IMR-90 (cell line): ENCODE data around the gene DCUN1D3. TPM values are rescaled to one million over a fixed set of nuclear protein-coding genes. Genes with fewer than 3 reads are reported as not detected.

Experiments
- ATAC-seq: fragments of 200-7000 bp; cut with Tn5 transposase; 2 replicates; pipeline ENCODE4 v1.9.1; 2020; ENCODE audit warnings: low read depth, mild to moderate bottlenecking, moderate library complexity
- BruUV-seq: library from RNA; stranded (reverse); fragments of 400-500 nt; replicated peaks from 2 replicates; lab custom pipeline; 2021; lab: Mats Ljungman, UMichigan
- CTCF ChIA-PET: fragments of 300-600 bp; formaldehyde crosslinking; extraction: SDS; loops from one replicate; lab custom pipeline; 2021; ENCODE audit warnings: antibody characterized with exemption; lab: Yijun Ruan, JAX
- POLR2A ChIA-PET: fragments of 300-600 bp; sonication (Branson Sonifier 250); formaldehyde crosslinking; loops from one replicate; lab custom pipeline; 2022; ENCODE audit warnings: antibody characterized with exemption; ENCODE audit not compliant: unreplicated experiment; lab: Charles Lee
- DNase-seq: peaks from one replicate; pipeline ENCODE4 v3.0.0; 2013
- H2AFZ ChIP-seq: replicated peaks from 2 replicates; pipeline ENCODE3; 2013; ENCODE audit warnings: low read length, mild to moderate bottlenecking; ENCODE audit not compliant: poor library complexity
- H2AK5ac ChIP-seq: 2 replicates; pipeline ENCODE4 v1.6.1; 2013; ENCODE audit warnings: low read depth, low read length, inconsistent platforms
- H2AK9ac ChIP-seq: replicated peaks from 2 replicates; pipeline ENCODE3; 2013; ENCODE audit warnings: mild to moderate bottlenecking, low read depth, low read length, moderate library complexity; ENCODE audit not compliant: poor library complexity
- H2BK120ac ChIP-seq: 2 replicates; pipeline ENCODE4 v1.6.1; 2013; ENCODE audit warnings: low read depth, low read length, inconsistent platforms
- H2BK15ac ChIP-seq: 3 replicates; pipeline ENCODE4 v1.6.1; 2013; ENCODE audit warnings: low read depth, low read length, inconsistent platforms
- H2BK20ac ChIP-seq: 2 replicates; pipeline ENCODE4 v1.6.1; 2013; ENCODE audit warnings: low read depth, mild to moderate bottlenecking, inconsistent platforms, low read length, moderate library complexity
- H2BK5ac ChIP-seq: 2 replicates; pipeline ENCODE4 v1.6.1; 2013; ENCODE audit warnings: mild to moderate bottlenecking, low read depth, low read length, inconsistent platforms; ENCODE audit not compliant: poor library complexity, severe bottlenecking
- H3K14ac ChIP-seq: replicated peaks from 2 replicates; pipeline ENCODE4 v1.6.1; 2013; ENCODE audit warnings: low read depth, low read length, inconsistent platforms
- H3K18ac ChIP-seq: 2 replicates; pipeline ENCODE4 v1.6.1; 2013; ENCODE audit warnings: low read depth, low read length, control low read depth
- H3K23ac ChIP-seq: 2 replicates; pipeline ENCODE4 v1.6.1; 2013; ENCODE audit warnings: low read depth, low read length, inconsistent platforms
- H3K27ac ChIP-seq: 2 replicates; pipeline ENCODE4 v1.5.1; 2013; ENCODE audit warnings: mild to moderate bottlenecking, control low read depth, low read length; ENCODE audit not compliant: insufficient read depth
- H3K27me3 ChIP-seq: 2 replicates; pipeline ENCODE4 v1.6.1; 2013; ENCODE audit warnings: low read length; ENCODE audit not compliant: control insufficient read depth, insufficient read depth
- H3K36me3 ChIP-seq: 2 replicates; pipeline ENCODE4 v1.6.1; 2013; ENCODE audit warnings: low read length, mixed read lengths; ENCODE audit not compliant: control insufficient read depth, insufficient read depth
- H3K4ac ChIP-seq: 2 replicates; pipeline ENCODE4 v1.6.1; 2013; ENCODE audit warnings: low read depth, low read length, inconsistent platforms
- H3K4me1 ChIP-seq: 2 replicates; pipeline ENCODE4 v1.6.1; 2013; ENCODE audit warnings: low read length, mixed read lengths; ENCODE audit not compliant: control insufficient read depth, insufficient read depth
- H3K4me2 ChIP-seq: 2 replicates; pipeline ENCODE4 v1.6.1; 2013; ENCODE audit warnings: low read depth, mild to moderate bottlenecking, control low read depth, low read length, moderate library complexity
- H3K4me3 ChIP-seq: 2 replicates; pipeline ENCODE4 v1.5.1; 2013; ENCODE audit warnings: low read depth, mild to moderate bottlenecking, control low read depth, low read length, moderate library complexity; ENCODE audit not compliant: insufficient read depth
- H3K56ac ChIP-seq: 2 replicates; pipeline ENCODE4 v1.6.1; 2013; ENCODE audit warnings: low read length, inconsistent platforms; ENCODE audit not compliant: insufficient read depth; ENCODE audit errors: extremely low read depth
- H3K79me1 ChIP-seq, 2 experiments: 2 replicates each; pipeline ENCODE4 v1.6.1; 2013; ENCODE audit warnings: low read length in 2 of 2, inconsistent platforms in 1 of 2, low read depth in 1 of 2
- H3K9ac ChIP-seq: 2 replicates; pipeline ENCODE4 v1.6.1; 2013; ENCODE audit warnings: low read depth, low read length, control low read depth
- H3K9me1 ChIP-seq: 2 replicates; pipeline ENCODE4 v1.6.1; 2013; ENCODE audit warnings: low read length, inconsistent platforms; ENCODE audit not compliant: insufficient read depth
- H3K9me3 ChIP-seq: 2 replicates; pipeline ENCODE4 v1.6.1; 2013; ENCODE audit warnings: low read length; ENCODE audit not compliant: control insufficient read depth, insufficient read depth
- H4K20me1 ChIP-seq: 2 replicates; pipeline ENCODE4 v1.6.1; 2013; ENCODE audit warnings: low read length, inconsistent platforms; ENCODE audit not compliant: insufficient read depth
- H4K5ac ChIP-seq: 2 replicates; pipeline ENCODE4 v1.6.1; 2013; ENCODE audit warnings: mild to moderate bottlenecking, low read depth, low read length, control low read depth
- H4K8ac ChIP-seq, 2 experiments: 2 replicates each; pipeline ENCODE4 v1.6.1; 2013; ENCODE audit warnings: low read depth in 2 of 2, low read length in 2 of 2, control low read depth in 1 of 2, inconsistent platforms in 1 of 2
- H4K91ac ChIP-seq: 2 replicates; pipeline ENCODE4 v1.6.1; 2013; ENCODE audit warnings: low read depth, low read length, inconsistent platforms; ENCODE audit not compliant: insufficient read depth
- CEBPB ChIP-seq: IDR thresholded peaks from 2 replicates; pipeline ENCODE4 v1.6.1; 2012; ENCODE audit warnings: low read depth, low read length, improper control_type of control experiment
- CHD1 ChIP-seq: IDR thresholded peaks from 2 replicates; pipeline ENCODE4 v1.6.1; 2012; ENCODE audit warnings: low read depth, low read length, improper control_type of control experiment
- FOS ChIP-seq: fragments of 150-350 bp; IDR thresholded peaks from 2 replicates; pipeline ENCODE4 v1.6.1; 2016; ENCODE audit warnings: low read depth, low read length
- MAFK ChIP-seq: IDR thresholded peaks from 2 replicates; pipeline ENCODE4 v1.6.1; 2012; ENCODE audit warnings: low read depth, low read length, improper control_type of control experiment
- MAZ ChIP-seq: IDR thresholded peaks from 2 replicates; pipeline ENCODE4 v1.6.1; 2012; ENCODE audit warnings: low read depth, mild to moderate bottlenecking, low read length, improper control_type of control experiment, moderate library complexity, borderline replicate concordance
- NFE2L2 ChIP-seq: fragments of 150-350 bp; IDR thresholded peaks from 2 replicates; pipeline ENCODE4 v1.6.1; 2016; ENCODE audit warnings: low read depth, mild to moderate bottlenecking, low read length
- POLR2A ChIP-seq: IDR thresholded peaks from 2 replicates; pipeline ENCODE4 v1.6.1; 2012; ENCODE audit warnings: mild to moderate bottlenecking, low read depth, low read length
- RCOR1 ChIP-seq: IDR thresholded peaks from 2 replicates; pipeline ENCODE4 v1.6.1; 2012; ENCODE audit warnings: mild to moderate bottlenecking, low read length, improper control_type of control experiment; ENCODE audit not compliant: insufficient replicate concordance
- SMC3 ChIP-seq: fragments of 150-350 bp; IDR thresholded peaks from 2 replicates; pipeline ENCODE4 v1.6.1; 2016; ENCODE audit warnings: low read depth, mild to moderate bottlenecking, antibody characterized with exemption, low read length, moderate library complexity
- WGBS, 2 experiments: methylation state at CpG; one replicate each; pipeline versions ENCODE4 v1.1.5 to v1.1.7; 2013; ENCODE audit warnings: missing lambda C conversion rate in 2 of 2; ENCODE audit not compliant: insufficient read length in 1 of 2; ENCODE audit errors: extremely low coverage in 2 of 2; 5-methylcytosine and 5-hydroxymethylcytosine counted together
- dilution Hi-C: fragments of 300-500 bp; cut with HindIII; formaldehyde crosslinking; loops from one replicate; pipeline ENCODE4 v1.14.3; 2018; ENCODE audit warnings: low sequenced_read_pairs; ENCODE audit not compliant: unreplicated experiment
- in situ Hi-C: fragments of 300-500 bp; cut with MboI; formaldehyde crosslinking; loops from 3 replicates; pipeline ENCODE4 v1.14.3; 2019; ENCODE audit warnings: low sequenced_read_pairs, inconsistent platforms, mixed read lengths
- intact Hi-C: fragments of 100-400 bp; cut with micrococcal nuclease; formaldehyde crosslinking; loops from 2 replicates; pipeline ENCODE4 v1.10.0; 2022
- polyA plus RNA-seq, 3 experiments: library from polyadenylated mRNA; depleted of rRNA; stranded (reverse); fragments of >200 nt; gene quantifications; 2 replicates each; pipeline ENCODE4 v1.2.3, GENCODE V29; 2012; ENCODE audit warnings: low replicate concordance in 1 of 3
- total RNA-seq: library from RNA; depleted of rRNA; stranded (reverse); fragments of >200 nt; gene quantifications from 2 replicates; pipeline ENCODE4 v1.2.3, GENCODE V29; 2012
- TF ChIP-seq, protein P1 (sequence below): fragments of 150-350 bp; IDR thresholded peaks from 2 replicates; pipeline ENCODE4 v1.6.1; 2016; ENCODE audit warnings: low read depth, mild to moderate bottlenecking, low read length, moderate library complexity, borderline replicate concordance
- TF ChIP-seq, protein P2 (sequence below): fragments of 150-350 bp; IDR thresholded peaks from 2 replicates; pipeline ENCODE4 v1.6.1; 2017; ENCODE audit warnings: mild to moderate bottlenecking, antibody characterized with exemption, low read length, low read depth

DCUN1D3 gene
- total and polyA plus RNA-seq, 2 of the 4 experiments (the other 2 are of a cell fraction) = 8.1 to 42.3 TPM

DNA sequence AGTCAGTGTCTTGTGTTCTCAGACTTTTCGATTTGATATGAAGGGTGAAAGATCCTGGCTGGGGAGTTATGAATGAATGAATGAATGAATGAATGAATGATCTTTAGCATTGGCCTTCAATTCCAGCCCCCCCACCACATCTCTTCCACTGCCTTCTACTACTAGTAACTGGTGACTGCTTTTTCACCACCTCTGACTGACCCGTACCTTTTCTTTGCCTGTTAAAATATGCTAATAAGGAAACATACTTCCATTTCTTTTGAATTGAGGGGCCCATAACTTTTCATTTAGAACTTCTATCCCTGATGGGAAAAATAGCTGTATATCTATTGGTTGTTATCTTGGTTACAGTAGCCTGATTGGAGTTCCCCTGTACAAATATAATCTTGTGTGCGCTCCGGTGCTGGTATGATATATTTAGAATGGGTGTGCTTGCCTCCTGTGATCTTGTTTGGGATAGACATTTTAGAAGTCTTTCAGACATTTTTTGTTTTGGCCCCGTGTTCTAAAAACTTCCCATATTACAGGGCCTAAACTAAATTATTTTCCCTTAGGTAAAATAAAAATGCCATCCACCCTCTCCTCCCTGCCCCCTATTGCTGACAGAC is 3.8 kb upstream of the DCUN1D3 start (continued):
- TF ChIP-seq, protein P1, sequence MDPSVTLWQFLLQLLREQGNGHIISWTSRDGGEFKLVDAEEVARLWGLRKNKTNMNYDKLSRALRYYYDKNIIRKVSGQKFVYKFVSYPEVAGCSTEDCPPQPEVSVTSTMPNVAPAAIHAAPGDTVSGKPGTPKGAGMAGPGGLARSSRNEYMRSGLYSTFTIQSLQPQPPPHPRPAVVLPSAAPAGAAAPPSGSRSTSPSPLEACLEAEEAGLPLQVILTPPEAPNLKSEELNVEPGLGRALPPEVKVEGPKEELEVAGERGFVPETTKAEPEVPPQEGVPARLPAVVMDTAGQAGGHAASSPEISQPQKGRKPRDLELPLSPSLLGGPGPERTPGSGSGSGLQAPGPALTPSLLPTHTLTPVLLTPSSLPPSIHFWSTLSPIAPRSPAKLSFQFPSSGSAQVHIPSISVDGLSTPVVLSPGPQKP = no peak

GRCh38 chr16:20903116-20903898 is 3.1 kb upstream of the DCUN1D3 start:
- Histone ChIP-seq H4K20me1 (peaks cover 13% of the 10 kb centered on the region; the same call in 1 of the 2 replicates), H3K23ac (peak overlapping the region; percentile 78), H3K9me3 (no peaks in the 10 kb centered on the region), H4K5ac (no peak overlapping the region), H2AK9ac (no peak overlapping the region), H2AK5ac (peak overlapping the region; percentile 57; the same call in 1 of the 2 replicates), H2BK5ac (peak overlapping the region; percentile 13), H3K4me2 (no peak overlapping the region), H2BK120ac (peak overlapping the region; percentile 99), H3K4me1 (peaks cover 20% of the 10 kb centered on the region), H3K27ac (no peak overlapping the region; the same call in 1 of the 2 replicates), H2BK20ac (no peak overlapping the region), H3K4me3 (no peak overlapping the region), H3K14ac (no peak overlapping the region; the same call in 1 of the 2 replicates), H4K91ac (no peak overlapping the region), H4K8ac (peak overlapping the region in 1 of 2 experiments; percentile 23; a peak in 2 of 4 replicates), H3K56ac (0 out of 2 replicates have a peak overlapping the region, but pooled peaks have one; percentile 12), H3K9me1 (peaks cover 26% of the 10 kb centered on the region), H3K18ac (no peak overlapping the region), H3K27me3 (no peaks in the 10 kb centered on the region), H3K79me1 (peaks cover 38 to 79% of the 10 kb centered on the region in 2 experiments), H3K9ac (no peak overlapping the region), H2AFZ (no peak overlapping the region), H3K36me3 (no peaks in the 10 kb centered on the region), H3K4ac (peak overlapping the region; percentile 63), H2BK15ac (peak overlapping the region; percentile 22; the same call in 1 of the 3 replicates)
- in situ Hi-C loops (no loop called here), intact Hi-C loops (loop anchor here (5.0 kb wide), 1 partner anchor 254 kb away; the partner anchor contains the start of gene LDAF1), dilution Hi-C loops (no loop called here)
- ChIA-PET CTCF (interaction anchor here (0.6 kb wide), 2 partner anchors 10 to 46 kb away, joined by 4 to 6 read pairs; no protein-coding TSS in a partner anchor), POLR2A (interaction anchor here (0.5 kb wide), 2 partner anchors 11 to 52 kb away, joined by 3 to 5 read pairs; no protein-coding TSS in a partner anchor)
- BruUV-seq = no TSS peak
- no CpG with 5 or more reads among the region's 5 CpGs for WGBS, 2 experiments
- DNase-seq = no peak
- ATAC-seq = no peak
- no peak for TF ChIP-seq POLR2A
- no peak for TF ChIP-seq FOS
- no peak for TF ChIP-seq RCOR1
- TF ChIP-seq, protein P2, sequence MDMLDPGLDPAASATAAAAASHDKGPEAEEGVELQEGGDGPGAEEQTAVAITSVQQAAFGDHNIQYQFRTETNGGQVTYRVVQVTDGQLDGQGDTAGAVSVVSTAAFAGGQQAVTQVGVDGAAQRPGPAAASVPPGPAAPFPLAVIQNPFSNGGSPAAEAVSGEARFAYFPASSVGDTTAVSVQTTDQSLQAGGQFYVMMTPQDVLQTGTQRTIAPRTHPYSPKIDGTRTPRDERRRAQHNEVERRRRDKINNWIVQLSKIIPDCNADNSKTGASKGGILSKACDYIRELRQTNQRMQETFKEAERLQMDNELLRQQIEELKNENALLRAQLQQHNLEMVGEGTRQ = no peak
- no peak for TF ChIP-seq SMC3
- no peak for TF ChIP-seq MAZ
- no peak for TF ChIP-seq CHD1
- TF ChIP-seq, protein P1 = no peak
- no peak for TF ChIP-seq NFE2L2
- TF ChIP-seq CEBPB = no peak
- no peak for TF ChIP-seq MAFK
